Epithelial cell of esophagus (primary cell): ENCODE data around the gene PTPN18.
A peak's percentile ranks its signal among the peaks of the same experiment; 100 is the strongest.

Experiments
- DNase-seq: peaks from one replicate; pipeline ENCODE4 v3.0.0; 2010; ENCODE audit warnings: low read depth
- H3K4me3 ChIP-seq: 2 replicates; pipeline ENCODE4 v1.5.1; 2011; ENCODE audit warnings: mild to moderate bottlenecking, low read length, control low read depth
- CTCF ChIP-seq: IDR thresholded peaks from 2 replicates; pipeline ENCODE4 v1.5.1; 2011; ENCODE audit warnings: low read depth, mild to moderate bottlenecking, low read length, control low read depth, inconsistent platforms; ENCODE audit not compliant: insufficient read depth; ENCODE audit errors: missing control alignments

PTPN18 gene

GRCh38 chr2:130335226-130335625, 20.6 kb upstream of the PTPN18 start:
- H3K4me3 ChIP-seq = no peak overlapping the region
- DNase-seq = no peak
- TF ChIP-seq CTCF = no peak

- no peak overlapping the region for H3K4me3 ChIP-seq
- no peak for TF ChIP-seq CTCF
- no peak for DNase-seq
These were observed 19.5 kb upstream of the PTPN18 start for GRCh38 chr2:130336150-130336876.

- peak overlapping the region; percentile 50 for H3K4me3 ChIP-seq
- TF ChIP-seq CTCF = no peak
- peak; percentile 80 for DNase-seq
These were observed 18.8 kb upstream of the PTPN18 start for GRCh38 chr2:130336877-130337734.

GRCh38 chr2:130337735-130338325, 18.0 kb upstream of the PTPN18 start:
- TF ChIP-seq CTCF = no peak
- DNase-seq = peak; percentile 32
- no peak overlapping the region for H3K4me3 ChIP-seq

- no peak for DNase-seq
- no peak for TF ChIP-seq CTCF
These were observed 17.0 kb upstream of the PTPN18 start for GRCh38 chr2:130338793-130339345.

GRCh38 chr2:130339885-130340745, 15.7 kb upstream of the PTPN18 start:
- no peak for DNase-seq
- H3K4me3 ChIP-seq = no peak overlapping the region
- TF ChIP-seq CTCF = no peak

More at GRCh38 chr2:130338793-130339345, 17.0 kb upstream of the PTPN18 start:
- H3K4me3 ChIP-seq = no peak overlapping the region
